ENCODE data around the gene MFSD2A.
"Not testable (repeated sequence)": the region's sequence is repeated elsewhere in the genome, so short reads cannot be mapped to it uniquely, and the experiment has no call there.

Gene MFSD2A

DNA sequence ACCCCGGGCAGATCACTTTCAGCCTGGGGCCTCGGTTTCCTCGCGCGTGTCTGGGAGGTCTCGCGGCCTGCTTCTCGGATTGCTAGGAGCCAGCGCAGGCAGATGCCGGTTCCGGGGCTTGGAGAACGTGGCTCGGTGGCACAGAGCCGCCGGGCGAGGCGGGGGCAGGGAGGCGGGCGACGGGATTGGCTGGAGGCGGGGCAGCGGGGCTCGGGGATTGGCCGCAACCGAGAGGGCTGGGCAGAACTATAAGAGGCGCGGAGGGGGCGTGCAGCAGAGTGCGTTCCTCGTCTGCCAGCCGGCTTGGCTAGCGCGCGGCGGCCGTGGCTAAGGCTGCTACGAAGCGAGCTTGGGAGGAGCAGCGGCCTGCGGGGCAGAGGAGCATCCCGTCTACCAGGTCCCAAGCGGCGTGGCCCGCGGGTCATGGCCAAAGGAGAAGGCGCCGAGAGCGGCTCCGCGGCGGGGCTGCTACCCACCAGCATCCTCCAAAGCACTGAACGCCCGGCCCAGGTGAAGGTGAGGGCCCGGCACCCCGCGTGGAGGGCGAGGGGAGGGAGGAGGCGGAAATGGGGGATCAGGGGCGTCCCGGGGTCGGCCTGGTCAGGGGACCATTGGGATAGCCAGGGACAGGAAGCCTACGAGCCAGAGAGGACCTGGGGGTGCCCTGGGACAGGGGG is at the start of gene MFSD2A:
TSS of gene MFSD2A (plus strand) at position 276 of the 677 bp plus-strand sequence. CDS start at position 424, 148 bp downstream.
- peak; percentile 92 for DNase-seq

DNA sequence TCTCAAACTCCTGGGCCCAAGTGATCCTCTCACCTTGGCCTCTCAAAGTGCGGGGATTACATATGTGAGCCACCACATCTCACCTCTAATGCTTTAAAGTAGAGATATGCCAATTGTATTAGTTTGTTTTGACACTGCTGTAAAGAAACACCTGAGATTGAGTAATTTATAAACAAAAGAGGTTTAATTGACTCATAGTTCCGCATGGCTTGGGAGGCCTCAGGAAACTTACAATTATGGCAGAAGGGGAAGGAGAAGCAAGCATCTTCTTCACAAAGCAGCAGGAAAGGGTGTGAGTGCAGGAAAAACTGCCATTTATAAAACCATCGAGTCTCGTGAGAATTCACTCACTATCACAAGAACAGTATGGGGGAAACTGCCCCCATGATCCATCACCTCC is 49.8 kb upstream of the MFSD2A start:
- DNase-seq: no peak

DNA sequence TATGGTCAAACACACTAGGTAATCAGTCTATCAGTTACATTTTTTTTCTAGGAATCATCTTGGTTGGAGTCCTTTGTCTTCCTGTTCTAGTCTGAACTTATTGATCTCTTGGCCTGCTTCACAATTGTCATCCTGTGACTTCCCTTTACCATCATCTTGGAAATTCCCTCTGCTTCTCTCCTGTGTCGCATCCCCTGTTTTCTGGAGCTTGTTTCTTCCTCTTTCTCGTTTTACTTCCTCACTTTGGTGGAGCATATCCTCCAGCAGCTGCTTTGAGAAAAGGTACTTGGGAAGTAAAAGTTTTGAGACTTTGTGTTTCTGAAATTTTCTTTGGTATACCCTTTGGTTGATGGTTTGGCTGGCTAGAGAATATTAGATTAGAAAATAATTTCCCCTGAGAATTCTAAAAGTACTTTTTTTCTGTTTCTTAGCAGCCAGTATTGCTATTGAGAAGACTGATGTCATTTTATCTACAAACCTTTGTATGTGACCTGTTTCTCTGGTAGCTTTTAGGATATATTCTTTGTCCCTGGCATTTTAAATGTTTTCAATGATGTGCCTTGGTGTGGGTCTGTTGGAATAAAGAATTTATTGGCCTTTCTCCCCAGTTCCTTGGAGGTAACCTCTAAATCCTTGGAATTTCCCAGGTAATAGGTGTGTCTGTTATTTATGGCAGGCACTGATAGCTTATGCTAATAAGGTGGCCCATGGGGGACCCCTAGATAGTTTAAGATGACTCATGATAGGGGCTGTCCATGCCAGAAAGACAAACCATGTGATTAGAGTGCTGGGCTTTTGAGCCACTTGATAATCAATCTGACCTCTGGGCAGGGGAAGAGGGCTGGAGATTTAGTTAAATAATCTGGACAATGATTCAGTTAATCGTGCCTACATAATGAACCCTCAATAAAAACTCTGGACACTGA is 47.2 kb upstream of the MFSD2A start:
- no peak for DNase-seq

DNA sequence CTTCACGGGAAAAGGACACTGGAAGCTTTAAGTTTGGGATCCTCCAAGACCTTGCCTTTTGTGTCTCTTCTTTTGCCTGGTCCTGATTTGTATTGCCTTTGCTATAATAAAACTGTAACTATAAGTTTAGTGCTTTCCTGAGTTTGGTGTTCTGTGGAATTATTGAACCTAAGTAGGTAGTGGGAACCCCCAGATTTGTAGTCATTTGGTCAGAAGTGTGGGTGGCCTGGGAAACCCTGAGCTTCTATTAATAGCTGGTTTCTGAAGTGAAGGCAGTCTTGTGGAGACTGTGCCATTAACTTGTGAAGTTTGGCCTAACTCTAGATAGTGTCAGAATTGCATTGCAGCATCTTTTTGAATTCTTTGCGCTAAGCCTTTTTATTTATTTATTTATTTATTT is 46.4 kb upstream of the MFSD2A start:
- DNase-seq: no peak

DNA sequence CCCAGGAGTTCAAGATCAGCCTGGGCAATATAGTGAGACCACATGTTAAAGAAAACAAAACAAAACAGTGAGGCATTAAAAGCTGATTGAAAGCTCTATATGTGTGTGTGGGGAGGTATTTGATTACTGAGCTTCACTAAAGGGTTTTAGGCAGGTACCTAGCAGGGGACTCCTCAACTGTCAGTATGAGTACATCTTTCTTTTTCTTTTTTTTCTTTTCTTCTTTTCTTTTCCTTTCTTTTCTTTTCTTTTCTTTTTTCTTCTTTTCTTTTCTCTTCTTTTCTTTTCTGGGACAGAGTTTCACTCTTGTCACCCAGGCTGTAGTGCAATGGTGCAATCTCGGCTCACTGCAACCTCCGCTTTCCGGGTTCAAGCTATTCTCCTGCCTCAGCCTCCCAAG is 44.7 kb upstream of the MFSD2A start:
- no peak for DNase-seq

DNA sequence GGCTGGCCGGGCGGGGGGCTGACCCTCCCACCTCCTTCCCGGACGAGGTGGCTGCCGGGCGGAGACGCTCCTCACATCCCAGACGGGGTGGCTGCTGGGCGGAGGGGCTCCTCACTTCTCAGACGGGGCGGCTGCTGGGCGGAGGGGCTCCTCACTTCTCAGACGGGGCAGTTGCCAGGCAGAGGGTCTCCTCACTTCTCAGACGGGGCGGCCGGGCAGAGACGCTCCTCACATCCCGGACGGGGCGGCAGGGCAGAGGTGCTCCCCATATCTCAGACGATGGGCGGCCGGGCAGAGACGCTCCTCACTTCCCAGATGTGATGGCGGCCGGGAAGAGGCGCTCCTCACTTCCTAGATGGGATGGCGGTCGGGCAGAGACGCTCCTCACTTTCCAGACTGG is 41.8 kb upstream of the MFSD2A start:
- not testable (repeated sequence) for DNase-seq

DNA sequence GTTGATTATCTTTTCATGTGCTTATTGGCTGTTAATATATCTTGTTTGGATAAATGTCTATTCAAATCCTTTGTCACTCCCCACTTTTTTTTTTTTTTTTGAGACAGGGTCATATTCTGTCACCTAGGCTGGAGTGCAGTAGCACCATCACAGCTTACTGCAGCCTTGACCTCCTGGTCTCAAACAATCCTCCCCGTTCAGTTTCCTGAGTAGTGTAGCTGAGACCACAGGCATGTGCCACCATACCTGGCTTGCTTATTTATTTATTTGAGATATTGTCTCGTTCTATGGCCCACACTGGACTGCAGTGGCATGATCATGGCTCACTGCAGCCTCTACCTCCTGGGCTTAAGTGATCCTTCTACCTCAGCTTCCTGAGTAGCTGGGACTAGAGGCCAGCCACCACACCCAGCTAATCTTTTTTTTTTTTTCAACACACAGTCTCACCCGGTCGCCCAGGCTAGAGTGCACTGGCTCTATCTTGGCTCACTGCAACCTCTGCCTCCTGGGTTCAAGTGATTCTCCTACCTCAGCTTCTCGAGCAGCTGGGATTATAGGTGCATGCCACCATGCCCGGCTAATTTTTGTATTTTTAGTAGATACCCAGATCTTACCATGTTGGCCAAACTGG is 39.3 kb upstream of the MFSD2A start:
- no peak for DNase-seq

DNA sequence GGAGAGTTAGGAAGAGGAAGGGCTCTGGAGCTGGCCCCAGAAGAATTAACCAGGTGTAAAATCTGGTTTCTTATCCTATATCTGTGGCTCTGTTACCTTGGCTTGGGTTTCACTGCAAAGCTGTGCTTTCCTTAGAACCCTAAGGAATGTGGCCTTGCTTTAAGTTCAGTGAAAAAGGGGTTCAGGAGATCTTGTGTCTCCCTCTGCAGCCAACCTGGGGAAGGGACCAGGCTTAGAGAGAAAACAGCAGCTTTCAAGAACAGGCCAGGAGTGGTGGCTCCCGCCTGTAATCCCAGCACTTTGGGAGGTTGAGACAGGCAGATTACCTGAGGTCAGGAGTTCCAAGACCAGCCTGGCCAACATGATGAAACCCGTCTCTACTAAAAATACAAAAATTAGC is 37.1 kb upstream of the MFSD2A start:
- DNase-seq: no peak

DNA sequence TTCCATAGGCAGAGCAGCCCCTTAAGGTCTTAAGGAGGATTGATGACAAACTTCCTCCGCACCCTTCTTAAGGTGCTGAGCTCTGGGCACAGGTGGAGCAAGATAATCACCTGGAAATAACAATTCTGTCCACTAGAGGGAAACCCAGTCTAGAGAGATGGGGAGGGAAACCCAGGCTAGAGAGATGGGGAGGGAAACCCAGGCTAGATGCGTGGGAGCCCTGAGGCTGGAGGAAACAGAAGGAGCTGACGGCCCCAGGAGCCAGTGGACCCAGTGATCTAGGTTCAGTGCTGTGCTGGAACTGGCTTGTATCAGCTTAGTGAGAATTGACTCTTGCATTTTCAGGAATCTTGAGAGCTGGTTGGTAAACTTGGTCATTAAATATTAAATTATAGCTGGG is 35.4 kb upstream of the MFSD2A start:
- peak; percentile 61 for DNase-seq

DNA sequence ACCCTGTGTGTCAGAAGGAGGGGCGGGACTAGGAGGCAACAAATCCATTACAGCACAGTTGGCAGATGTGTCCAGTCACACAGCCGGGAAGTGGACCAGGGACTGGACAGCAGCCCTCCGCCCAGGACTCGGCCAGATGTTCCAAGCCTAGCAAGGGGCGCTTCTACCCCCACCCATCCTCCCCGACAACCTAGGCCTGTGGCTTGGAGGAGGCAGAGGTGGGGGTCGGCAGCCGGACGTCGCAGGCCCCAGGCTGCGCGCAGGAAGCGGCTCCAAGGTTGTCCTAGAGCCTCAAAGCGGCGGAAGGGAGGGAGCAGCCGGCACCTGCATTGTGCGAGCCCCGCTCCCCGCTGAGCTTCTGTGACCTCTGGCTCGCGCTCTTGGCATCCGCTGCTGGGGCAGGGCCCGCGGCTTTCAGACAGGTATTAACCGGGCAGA is 32.7 kb upstream of the MFSD2A start:
- no peak for DNase-seq

DNA sequence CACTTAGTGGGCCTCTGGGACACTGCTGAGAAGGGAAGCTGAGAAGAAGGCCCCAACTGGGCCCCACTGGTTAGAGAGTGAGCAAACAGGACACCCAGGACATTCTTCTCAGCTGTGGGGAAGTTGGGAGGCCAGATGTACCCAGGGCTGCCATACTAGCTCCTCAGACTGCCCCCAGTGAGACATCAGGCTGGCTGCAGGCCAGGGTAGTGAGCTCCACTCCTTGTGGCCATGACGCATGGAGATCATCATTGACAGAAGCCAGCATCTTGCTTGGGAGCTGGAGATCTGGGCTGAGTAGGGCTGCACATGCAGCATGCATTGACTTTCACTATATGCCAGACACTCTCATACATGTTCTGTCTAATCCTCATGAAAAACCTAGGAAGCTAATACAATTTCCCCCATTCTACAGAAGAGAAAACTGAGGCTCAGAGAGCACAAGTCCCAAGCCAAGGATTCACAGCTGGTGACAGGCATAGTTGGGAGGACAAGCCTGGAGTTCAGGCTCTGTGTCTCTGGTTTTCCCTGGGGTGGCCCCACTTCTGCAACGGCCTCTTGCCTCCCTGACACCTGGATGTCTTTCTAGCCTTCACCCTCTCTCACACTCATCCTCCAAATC is 29.1 kb upstream of the MFSD2A start:
- DNase-seq: no peak

DNA sequence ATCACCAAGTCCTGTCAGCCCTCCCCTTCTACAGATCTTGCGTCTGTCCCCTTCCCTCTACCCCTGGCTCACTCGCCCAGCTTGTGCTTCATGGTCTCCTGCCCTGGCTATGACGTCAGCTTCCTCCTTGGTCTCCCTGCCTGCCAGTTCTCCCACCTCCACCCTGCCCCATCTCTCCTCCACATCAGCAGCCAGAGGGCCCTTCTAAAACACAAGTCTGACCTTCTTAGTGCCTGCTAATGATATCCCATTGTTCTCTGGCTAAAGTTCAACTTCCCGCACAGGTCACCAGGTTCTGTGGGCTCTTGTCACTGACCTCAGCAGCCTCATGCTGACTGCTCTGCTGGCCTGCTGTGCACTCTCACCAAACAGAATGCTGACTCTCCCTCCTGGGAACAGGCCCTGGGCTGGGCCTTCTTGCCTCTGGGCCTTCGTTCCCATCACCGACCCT is 28.6 kb upstream of the MFSD2A start:
- no peak for DNase-seq

DNA sequence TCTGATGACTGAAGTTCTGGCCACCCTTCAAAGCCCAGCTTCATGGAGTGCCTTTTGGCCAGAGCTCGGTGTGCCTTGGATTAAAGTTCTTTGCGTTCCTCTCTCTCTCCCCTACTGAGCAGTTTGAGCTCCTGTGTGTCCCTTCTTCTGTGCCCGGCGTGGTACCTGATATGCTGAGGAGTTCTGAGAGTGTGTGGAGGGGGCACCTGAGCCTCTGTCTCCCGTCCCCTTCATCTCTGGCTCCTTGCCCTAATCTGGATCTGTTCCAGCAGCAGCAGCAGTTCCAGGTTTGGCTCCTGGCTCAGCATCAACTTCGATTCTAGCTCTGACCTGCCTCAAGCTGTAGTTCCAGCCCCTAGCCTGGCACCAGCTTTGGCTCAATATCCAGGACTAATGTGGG is 28.1 kb upstream of the MFSD2A start:
- DNase-seq: peak; percentile 64

DNA sequence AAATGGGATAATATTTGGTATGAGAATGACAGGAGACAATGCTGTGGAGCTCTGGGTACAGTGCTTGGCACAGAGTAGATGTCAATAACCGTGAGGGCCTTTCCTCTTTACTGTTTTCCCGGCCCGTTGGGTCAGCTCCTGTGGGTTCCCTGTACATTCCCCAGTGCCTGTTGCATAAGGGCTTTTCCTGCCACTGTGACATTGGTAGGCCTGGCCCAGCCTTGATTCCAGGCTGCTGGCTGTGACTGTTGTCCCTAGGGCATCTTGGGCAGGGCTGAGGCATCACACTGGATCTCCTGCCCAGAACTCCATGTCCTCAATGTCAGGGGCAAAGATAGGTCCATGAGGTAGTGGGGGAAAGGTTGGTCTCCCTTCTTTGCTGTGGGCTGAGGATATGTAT is 27.4 kb upstream of the MFSD2A start:
- no peak for DNase-seq

DNA sequence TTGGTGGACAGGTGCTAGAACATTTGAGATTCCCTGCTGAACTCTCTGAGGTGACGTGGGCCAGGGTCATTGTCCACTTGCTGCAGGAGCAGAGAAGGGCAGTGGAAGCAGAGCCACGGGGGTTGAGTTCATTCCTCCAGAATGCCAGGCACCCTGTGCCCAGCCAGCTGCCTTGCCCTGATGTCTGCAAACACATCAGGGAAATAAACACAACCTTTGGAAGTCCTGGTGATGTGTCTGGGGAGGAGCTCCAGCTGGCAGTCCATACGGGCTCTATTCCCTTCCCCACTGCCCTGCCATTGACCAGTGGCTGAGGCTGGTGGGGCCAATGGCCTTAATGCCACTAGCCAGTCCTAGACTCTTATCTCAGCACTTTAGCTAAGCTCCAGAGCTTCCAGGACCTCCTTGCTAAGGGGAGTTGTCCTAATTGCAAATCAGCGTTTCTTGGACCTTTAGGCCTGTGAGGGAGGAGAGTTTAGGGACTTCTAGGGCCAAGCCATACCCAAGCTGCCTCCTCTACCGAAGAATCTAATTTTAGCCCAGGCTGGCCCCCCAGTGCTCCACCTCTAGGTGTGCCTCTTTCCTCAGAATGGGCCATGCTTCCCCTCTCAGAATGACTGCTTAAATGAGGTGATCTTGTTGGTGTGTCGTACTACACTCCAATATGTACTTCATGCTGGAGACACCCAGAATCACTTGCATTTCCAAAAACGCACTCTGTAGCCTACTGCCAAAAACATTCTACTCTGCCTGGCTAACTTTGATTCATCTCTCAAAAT is 25.9 kb upstream of the MFSD2A start:
- DNase-seq: no peak

DNA sequence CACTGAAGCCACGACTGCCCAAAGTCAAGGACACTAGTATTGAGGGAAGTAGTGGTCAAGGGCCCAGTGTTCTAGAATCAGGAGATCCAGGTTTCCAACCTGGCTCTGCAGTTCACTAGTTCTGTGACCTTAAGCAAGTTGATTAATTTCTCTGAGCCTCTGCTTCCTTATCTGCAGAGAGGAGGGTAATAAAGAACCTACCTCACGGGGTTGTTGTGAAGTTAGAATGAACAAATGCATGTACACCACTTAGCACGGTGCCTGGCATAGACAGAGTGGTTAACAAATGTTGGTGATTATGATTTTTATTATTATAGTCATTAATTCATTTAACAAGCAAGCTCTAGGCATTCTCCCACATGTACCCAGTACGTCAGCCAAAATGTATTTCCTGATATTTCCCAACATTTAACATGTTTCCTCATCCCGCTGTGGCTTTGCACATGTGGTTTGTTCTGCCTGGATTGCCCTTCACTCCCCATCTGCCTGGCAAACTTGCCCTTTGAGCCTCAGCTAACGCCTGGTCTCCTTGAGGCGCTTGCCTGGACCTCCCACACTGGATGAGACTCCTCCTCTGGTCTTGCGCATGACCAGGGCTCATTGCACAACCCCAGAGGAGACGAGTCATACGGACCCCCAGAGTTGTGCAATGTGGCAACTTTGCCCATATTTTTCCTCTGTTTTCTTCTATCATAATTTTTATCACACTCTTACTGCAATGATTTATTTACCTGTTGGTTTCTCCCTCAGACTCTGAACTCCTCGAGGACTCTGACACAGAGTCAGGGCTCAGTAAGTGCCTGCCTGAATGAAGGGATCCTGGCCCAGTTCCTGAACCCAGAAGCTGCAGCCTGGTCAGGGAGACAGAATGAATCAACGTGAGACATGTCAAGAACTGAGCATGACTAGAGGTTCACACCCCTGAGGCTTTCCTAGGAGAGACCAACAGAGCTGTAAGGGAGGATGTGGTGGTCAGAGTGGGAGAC is 20.7 kb upstream of the MFSD2A start:
- DNase-seq: no peak

DNA sequence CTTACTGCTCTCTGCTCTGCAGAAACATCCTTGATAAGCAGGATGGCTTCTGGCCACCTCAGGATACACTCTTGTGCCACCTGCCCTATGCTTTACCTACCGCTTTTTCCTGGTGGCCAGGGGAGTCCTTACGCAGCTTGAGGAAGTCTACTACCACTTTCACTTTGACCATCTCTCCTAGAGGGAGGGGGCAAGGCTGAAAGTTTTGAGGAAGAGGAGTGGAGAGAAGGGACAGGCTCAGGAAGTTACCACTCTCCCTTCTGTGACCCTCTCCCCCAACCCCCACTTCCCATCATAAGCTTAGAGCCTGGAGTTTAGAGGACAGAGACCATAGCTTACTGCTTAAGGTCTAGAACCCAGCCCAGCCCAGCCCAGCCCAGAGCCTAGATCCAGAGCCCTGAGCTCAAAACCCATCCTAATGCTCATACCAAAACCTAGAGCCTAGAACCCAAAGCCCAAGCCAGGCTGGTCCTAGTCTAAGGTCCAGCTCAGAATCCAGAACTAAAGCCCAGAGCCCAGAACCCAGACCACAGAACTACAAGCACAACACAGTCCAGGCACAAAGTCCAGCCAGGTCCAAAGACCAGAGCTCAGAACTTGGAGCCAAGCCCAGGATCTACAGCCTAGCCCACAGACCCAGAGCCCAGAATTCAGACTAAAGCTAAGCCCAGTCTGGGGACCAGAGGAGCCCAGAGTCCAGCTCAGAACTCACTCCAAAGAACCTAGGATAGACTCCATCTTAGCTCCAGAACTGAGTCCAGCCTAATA is 18.0 kb upstream of the MFSD2A start:
- no peak for DNase-seq

DNA sequence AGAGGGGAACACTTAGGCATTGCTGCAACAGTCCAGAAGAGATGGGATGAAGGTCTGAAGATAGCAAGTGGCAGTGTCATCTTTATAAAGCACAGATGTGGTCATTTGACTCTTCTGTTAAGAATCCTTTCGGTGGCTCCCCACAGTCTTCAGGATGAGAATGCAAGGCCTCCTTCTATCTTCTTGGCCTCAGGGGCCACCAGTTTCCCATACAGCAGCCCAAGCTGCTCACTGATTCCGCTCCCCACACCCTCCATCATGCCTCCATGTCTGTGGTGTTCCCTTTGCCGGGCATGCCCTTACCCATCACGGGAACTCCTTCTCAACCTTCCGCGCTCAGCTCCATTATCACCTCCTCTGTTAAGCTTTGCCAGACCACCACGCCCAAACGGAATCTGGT is 16.1 kb upstream of the MFSD2A start:
- DNase-seq: no peak

DNA sequence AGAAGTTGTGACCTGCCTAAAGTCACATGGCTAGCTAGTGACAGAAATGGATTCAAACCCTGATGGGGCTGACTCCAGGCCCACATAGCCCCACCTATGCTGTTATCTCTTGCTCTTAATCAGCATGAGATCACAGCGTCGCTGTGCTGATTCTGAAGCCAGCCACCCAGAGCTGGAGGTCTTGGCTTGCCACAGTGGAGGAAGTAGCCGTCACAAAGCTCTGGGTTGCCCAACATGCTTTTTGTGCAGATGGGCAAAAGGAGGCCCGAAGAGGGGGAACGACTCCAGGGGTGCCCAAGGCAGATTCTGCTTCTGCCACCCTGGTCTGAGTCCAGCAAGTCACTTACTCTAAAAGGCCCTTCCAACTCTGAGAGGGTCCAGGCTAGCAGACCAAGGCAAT is 14.7 kb upstream of the MFSD2A start:
- no peak for DNase-seq

Data from NCI-H2171 (cell line).